NCI-H526 treated with DMSO at 0.1 percent for 48 hours (cell line): Measurements from ENCODE around the gene DHRS7C.
A peak's percentile ranks its signal among the peaks of the same experiment; 100 is the strongest.

Experiments used
- DNase-seq: peaks from one replicate; lab custom pipeline; 2025; lab: John Stamatoyannopoulos, UW

DHRS7C gene, protein sequence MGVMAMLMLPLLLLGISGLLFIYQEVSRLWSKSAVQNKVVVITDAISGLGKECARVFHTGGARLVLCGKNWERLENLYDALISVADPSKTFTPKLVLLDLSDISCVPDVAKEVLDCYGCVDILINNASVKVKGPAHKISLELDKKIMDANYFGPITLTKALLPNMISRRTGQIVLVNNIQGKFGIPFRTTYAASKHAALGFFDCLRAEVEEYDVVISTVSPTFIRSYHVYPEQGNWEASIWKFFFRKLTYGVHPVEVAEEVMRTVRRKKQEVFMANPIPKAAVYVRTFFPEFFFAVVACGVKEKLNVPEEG

DNA sequence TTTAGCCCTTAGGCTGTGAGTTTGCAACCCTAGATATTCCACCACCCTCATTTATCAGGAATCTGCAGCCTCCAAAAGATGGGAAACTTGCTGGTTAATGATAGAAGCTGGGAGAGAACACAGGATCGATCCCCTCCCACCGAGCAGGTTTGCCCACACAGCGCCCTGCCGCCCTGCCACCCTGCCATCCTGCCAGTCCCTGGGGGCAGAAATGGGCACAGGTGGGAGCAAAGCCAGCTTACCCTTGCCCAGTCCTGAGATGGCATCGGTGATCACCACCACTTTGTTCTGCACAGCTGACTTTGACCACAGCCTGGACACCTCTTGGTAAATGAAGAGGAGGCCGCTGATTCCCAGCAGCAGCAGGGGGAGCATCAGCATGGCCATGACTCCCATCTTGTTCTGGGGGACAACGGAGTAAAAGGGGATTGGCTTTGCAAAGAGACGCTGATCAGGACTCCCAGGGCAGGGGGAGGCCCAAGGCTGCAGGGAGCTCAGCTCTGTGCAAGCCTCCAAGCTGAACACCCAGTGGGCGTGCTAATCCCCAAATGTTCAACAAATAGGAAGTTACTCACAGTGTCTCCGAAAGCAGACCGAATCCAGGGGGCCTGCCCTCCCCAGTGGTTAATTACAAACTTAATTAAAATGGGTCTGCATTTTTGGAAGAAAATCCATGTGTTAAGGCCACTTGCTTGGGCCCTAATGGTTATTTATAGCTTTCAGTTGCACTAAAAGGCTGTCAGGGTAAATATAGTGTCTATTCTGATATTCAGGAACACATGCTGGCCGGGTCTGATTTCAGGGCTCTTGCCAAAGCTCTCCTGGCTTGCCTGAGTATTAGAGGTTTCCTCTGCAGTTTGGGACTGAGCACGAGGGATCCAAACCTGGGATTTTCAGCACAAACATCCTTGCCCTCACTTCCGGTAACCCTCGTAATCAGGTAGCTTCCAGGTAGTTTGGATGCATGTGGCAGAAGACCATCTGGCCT lies at the start of gene DHRS7C:
Gene DHRS7C, minus strand, starts transcription at position 704 of the 988 bp plus-strand sequence. Its CDS starts 308 bp downstream, at position 396.
- DNase-seq: no peak

DNA sequence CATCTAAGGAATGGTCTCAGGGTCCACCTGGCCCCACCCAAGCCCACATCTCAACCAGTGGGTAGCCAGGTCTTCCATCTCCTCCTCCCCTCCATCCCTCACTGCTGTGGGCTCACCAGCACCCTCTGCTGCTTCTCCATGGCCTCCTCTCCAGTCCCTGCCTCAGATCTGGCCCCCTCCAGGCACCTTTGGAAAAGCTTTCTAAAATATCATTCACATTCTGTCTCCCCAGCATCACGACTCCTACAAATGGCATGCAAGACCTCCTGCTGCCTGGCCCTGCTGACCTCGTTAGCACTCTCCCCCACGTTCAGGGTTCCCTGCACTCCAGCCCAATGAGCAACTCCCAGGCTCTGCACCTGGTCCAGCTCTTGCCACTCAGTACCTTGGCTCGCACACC lies 48.0 kb upstream of the DHRS7C start:
- no peak for DNase-seq

DNA sequence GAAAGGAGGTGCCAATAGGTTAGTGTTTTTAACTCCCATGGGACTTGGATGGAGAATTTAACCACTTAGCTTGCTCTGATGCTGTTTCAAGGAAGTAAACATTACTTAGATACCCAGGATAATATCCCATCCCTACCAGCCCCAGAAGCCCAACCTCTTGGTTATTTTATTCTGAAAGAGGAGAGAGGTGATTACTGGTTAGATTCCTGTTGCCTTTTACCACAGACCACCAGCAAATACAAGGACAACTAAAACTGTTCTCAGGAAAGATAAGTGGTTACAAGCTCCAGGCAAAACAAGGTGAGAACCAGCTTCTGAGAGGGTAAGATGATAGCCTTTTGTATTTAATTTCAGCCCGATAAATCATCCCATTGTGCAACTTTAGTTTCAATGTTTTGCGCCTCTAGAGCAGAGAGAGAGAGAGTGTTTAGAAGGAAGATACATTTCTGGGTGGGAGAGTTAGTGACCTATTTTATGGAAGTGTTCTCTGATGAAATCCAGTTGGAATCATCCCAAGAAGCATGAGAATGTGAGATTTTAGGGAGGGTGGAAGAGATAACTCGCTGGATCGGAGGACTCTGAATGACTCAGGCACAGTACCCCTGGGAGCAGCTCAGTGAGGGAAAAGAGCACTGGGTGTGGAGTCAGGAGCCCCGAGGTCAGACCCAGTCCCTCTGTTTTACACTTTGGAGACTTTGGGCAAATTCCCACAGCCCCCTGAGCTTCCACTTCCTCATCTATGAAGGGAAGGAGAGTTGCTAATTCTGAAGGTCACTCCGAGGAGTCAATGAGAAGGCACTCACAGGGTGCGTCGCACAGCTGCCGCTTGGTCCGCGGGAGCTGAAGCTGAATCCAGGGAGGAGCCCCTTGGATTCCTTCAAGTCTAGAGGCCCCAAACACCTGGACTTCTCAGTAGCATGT lies 46.4 kb upstream of the DHRS7C start:
- no peak for DNase-seq

DNA sequence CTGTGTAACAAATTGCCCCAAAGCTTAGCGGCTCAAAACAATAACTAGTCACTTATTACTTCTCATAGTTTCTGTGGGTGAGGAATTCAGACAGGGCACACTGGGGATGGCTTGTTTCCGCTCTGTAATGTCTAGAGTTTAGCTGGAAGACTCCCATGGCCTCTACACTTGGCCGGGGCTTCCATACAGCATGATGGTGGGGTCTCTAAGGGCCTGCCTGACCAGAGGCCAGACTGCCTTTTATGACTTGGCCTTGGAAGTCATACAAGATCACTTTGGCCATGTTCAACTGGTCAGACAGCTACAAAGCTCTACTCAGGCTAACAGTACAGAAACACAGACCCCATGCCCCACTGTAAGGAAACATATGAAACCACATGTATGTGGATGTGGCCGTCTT lies 42.5 kb upstream of the DHRS7C start:
- DNase-seq: no peak

DNA sequence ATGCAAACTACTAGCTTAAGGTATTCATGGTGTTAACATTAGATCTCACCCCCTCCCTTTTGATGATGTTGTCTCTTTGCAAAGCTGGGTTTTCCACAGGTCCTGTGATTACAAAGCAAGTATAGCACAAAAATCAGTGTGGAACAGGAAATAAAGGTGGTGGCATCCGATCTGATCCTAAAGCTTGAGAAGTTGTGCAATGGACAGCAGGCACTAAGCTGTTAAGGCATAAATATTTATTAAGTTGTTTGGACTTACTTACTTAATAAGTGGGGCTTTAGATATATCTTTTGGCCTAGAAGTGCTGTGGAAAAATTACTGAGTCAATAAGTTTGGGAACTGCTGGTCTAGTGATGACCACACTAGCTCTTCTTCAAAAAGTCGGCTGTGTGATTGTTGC lies 39.3 kb upstream of the DHRS7C start:
- no peak for DNase-seq

DNA sequence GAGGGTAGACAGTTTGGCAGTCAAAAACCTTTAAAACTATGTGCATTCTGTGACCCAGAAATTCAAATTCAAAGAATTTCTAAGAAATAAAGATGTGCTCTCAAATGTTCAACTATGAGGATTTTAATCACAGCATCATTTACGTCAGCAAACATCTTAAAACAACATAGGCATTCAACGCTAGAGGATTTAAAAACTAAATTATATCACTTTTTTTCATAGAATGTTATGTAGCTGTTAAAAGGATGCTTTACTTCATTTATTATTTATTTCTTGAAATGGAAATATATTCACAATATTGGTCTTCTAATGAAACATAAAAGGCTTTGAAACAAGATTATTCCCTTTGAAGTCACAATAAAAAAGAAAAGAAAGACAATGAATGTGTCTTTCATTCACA lies 38.0 kb upstream of the DHRS7C start:
- DNase-seq: no peak

DNA sequence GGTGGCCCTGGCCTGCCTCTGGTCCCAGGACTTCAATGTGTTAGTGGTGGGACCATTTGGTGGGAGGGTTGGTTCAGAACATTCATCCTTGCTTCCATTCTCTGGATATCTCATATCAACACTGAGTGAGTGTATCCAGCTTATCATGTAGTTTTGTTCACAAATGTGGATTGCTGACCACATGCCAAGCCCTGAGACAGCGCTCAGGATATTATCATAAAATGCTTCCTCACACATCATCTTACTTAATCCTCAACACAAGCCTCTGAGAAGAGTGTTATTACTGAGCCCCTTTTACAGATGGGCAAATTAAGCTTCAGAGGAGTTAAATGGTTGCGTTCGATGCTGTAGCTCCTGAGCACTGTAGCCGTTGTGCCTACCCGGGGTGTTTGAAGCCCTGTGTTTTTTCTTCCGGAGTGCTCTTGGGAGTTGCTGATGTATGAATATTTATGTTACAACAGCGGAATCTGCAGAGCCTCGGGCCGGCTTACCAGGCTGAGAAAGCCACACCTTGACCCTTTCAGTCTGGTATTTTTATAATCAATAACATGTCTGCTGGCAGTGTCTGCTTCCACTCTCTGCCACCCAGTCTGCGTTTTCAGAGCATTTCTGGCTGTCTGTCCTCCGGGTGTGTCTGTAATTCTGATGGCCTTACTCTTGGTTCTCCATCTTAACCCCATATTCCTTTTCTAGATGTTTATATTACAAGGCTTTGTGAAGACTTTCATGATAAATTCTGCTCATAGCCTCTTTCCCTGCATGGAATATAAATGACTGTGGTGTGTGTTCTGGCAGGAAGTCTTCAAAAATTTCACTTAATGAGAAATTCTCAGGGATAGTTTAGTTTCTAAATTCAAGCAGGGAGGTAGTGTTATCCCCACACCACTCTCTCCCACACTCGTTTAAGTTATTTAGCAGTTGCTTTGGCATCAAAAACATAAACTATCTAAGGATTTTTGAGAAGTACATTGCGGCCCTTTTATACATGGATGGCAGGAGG lies 37.2 kb upstream of the DHRS7C start:
- no peak for DNase-seq

DNA sequence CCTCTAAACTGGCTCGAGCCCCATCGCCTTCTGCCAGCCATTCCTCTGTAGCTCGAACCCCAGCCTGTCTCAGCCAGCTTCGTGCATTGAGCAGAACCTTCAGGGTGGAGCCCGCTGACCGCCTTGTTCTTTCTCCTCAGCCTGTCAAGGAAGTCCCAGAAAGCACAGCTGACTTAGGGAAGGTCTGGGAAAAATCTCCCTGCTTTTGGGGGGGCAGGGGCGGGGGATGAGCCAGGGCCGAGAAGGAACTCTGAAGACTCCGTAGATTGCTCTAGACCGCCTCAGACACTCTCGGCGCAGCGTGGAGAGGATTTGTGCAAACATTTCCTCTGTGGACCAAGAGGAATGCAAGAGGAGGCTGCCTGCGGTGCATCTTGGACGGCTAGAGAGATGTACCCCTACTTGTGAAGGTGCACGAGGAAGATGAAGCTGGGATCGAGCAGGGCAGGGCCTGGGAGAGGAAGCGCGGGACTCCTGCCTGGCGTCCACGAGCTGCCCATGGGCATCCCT lies 34.3 kb upstream of the DHRS7C start, which contains the start of gene GLP2R:
Gene GLP2R, plus strand, starts transcription at position 284 of the 510 bp plus-strand sequence. Its CDS starts 140 bp downstream, at position 424.
- DNase-seq: no peak

DNA sequence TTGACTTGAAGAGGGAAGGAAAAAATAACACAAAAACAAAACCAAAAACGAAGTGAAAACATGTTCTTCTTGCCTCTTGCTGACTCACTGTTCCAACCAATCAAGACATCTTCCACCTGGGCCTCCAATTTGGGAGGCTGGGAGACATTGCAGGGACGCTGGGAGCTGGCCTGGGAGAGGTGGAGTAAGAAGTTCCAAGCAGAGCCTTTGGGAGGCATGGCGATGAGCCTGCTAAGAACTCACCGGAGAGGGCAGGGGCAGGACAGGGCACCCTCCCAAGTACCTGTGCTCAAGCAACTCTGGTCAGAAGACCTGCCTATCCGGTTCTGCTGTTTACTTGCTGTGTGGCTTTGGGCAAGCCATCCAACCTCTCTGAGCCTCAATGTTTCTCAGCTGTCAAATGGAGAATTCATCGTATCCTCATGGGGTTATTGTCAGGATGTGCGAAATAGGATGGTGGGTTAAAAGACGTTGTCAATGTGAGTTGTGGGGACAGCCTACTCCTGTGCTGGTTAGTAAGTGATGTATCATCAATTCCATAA lies 33.5 kb upstream of the DHRS7C start:
- DNase-seq: no peak

DNA sequence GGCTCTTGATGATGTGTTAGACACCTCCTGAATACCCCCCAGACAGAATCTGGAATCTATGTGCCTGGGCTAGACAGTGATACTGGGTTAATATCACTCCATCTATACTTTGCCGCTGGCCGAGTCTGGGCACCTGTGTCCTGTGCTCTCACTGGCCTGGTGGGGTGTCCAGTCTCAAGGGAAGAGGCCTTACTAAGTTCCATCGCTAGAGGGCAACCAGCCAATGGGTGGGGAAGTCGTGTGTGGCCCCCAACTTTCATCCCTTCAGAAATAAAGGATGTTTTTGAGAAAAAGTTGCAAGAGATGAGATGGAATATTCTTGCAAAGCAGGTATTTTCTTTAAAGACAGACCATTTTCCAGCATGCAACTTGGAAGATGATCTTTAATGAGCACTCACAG lies 32.7 kb upstream of the DHRS7C start:
- DNase-seq: no peak

DNA sequence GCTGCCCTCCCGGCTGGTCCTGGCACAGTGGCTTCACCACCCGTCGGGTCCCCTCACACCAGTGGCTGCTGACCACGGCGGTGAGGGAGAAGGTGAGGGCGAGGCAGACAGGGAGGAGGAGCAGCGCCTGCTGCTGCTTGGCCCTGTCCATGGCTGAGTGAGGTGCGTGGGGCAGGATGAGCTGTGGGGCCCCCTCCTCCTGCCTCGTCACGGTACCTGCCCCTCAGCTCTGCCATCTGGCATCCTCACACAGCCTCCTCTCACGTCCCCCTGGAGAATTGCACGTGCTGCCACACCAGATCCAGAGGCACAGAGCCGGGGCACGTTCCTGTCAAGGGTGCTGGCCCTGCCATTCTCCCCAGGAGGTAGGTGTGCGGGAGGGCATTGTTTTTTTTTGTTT lies 30.5 kb upstream of the DHRS7C start, which contains the start of gene GSG1L2:
Gene GSG1L2, minus strand, starts transcription at position 159 of the 400 bp plus-strand sequence. Its CDS starts 8 bp downstream, at position 151.
- no peak for DNase-seq

DNA sequence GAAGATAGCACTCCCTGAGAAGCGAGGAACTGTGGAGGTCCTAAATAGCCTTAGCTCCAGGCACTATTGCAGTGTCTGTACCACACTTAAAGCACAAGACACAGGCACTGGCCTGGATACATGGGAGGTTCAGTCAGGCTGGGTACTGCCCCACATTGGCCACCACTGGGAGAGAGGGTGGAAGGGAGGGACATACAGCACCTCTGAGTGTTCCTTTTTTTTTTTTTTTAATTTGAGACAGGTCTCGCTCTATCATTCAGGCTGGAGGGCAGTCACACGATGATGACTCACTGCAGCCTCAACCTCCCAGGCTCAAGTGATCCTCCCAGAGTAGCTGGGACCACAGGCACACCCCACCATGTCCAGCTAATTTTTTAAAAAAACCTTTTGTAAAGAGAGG lies 29.1 kb upstream of the DHRS7C start:
- DNase-seq: no peak

DNA sequence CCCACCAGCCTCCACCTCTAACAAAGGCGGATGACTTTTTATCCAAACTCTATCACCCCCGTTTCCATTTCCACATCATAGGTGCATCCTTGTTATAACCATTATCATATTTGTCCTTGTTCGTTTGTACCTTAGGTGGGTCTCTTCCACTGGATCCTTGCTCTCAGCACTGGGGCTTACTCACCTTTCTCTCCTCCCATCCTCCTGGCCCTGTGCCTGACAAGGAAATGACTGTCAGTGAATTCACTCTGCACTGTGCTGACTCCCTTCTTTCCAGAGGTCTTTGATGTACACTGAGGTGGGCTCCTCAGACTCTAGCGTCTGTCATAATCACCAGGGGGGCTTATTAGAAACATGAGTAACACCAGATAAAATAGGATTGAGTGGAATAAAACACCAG lies 27.4 kb upstream of the DHRS7C start:
- DNase-seq: no peak

DNA sequence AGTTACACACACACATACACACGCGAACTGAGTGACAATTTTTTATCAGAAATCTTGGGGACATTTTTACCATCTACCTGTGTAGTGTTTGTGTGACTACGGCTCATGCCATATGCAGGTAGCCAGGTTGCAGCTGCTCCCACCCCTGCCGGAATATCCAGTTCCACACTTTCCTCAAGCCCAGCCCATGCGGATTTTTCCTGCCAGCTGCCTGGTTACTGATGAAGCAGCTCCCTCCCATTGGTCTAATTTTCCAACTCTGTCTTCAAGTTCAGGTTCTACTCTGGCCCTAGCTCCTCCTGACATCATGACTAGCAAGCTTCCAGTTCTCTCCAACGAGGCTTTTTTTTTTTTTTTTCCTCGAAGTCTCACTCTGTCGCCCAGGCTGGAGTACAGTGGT lies 25.7 kb upstream of the DHRS7C start:
- DNase-seq: peak; percentile 35

DNA sequence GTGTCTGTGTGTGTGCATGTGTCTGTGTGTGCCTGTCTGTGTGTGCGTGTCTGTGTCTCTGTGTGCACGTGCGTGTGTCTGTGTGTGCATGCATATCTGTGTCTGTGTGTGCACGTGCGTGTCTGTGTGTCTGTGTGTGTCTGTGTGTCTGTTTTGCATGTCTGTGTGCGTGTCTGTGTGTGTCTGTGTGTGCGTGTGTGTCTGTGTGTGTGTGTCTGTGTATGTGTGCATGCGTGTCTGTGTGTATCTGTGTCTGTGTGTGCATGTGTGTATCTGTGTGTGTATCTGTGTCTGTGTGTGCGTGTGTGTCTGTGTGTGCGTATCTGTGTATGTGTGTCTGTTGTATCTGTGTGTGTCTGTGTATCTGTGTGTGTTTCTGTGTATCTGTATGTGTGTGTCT lies 25.1 kb upstream of the DHRS7C start:
- no peak for DNase-seq

DNA sequence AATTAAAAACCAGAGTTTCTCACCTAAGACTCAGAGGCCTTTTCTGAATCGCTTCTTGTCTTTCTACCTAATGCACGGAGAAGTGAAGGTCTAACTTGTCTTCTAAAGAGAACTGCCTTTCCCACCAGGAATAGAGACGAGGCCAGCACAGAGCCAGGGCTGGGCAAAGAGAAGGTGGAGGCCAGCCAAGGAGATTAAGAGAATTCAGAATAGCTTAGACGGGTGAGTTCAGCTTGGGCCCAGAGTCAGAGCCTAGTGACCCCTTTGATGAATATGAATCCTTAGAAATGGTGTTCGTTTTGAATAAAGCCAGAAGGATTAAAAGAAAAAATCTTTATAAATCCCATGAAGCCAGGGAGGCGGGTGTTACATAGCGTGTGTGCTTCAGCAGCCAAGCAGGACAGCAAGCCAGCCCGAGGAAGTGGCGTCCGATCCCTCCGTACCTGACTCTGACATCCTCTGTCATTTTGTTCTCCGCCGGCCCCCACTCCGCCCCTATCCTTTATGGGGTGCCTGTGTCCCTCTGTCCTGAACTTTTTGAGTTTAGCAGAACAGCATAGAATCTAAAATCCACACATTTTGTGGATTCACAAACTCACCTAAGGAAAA lies 23.0 kb upstream of the DHRS7C start:
- DNase-seq: no peak

DNA sequence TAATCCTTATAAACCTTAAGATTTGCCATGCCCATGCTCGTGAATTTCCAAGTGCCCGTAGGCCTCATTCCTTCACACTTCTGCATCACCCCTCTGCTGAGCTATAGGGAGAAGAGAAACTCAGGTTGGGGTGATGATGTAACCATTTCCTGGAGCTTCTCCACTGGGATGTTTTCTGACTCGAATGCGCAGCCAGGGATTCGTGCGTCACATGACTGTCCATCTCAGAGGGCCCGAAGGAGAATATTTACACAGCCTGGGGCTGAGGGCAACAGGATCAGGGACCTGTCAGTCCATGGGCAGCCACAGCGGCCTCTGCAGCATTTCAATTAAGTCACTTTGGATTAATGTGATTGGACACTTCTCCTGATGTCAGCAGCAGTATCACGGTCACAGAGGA lies 21.8 kb upstream of the DHRS7C start:
- no peak for DNase-seq

DNA sequence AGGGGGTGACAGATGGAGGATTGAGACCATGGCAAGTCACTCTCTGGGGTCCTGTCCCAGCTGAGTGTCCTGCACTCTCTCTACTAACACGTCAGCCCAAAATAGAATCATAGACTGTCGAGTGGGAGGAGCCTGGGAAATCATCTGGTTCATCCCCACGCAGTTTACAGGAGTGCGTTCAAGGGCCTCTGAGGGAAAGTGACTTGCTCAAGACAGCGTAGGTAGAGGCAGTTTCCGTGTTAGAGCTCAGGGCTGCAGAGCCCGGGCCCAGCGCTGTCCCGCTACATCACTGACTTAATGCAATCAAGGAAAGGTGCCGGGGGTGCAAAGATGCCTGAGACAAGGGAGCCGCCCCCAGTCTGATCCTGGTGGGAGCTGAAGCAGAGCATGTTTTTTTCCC lies 20.1 kb upstream of the DHRS7C start:
- DNase-seq: no peak

DNA sequence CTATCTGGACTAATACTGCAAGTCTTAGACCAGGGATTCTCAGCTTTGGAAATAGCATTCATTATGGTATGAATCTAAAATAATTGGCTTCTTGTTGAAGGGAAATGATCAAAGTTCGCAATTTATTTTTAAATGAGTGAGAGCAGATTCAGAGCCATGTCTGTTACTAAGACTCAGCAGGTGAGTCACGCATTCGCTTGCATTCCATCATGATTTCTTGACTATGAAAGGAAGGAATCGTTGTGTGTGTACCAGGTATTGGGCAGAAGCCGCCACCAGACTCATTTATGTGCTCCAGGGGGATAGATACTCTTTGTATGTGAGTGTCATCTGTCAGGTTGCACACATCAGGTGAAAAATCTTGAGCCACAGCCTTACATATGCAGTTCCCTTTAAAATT lies 19.7 kb upstream of the DHRS7C start:
- DNase-seq: no peak
